Measurements from ENCODE around the gene PEAK1.
"Not testable (repeated sequence)": the region's sequence is repeated elsewhere in the genome, so short reads cannot be mapped to it uniquely, and the experiment has no call there.

The PEAK1 gene

DNA sequence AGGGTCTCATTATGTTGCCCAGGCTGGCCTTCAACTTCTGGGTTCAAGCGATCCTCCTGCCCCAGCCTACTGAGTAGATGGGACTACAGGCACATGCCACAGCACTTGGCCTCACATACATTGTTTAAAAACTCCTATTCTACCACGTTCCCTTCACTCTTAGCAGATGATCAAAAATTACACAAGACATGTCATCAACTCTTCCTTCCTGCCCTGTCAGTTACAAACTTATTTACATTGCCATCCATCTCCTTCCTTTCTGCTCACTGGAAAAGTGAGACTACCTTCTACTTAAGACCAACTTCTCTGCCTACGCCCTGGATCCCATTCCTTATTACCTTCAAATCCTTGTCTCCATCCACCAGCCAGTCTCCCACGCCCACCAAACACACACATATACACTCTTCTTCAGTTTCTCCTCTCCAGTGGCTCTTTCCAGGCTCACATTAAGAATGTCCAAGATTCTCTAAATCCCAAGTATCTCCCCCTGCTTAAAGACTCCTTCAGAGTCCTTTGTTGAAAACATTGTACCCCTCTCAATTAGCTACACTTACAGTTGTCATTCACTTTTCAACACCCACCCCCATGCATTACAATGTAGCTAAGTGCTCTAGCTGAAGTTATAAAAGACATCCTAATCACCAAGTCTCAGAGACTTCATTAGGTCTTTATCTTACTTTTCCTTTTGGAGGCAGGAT lies 4.3 kb downstream of the PEAK1 start:
- Mint-ChIP-seq H3K4me3 (no peak overlapping the region), H3K27ac (no peak overlapping the region), H3K9me3 (no peaks in the 10 kb centered on the region), H3K36me3 (ENCODE audit: low read depth) (peaks cover 4% of the 10 kb centered on the region), H3K4me1 (ENCODE audit: low read depth) (peaks cover 34% of the 10 kb centered on the region), H3K27me3 (no peaks in the 10 kb centered on the region)

DNA sequence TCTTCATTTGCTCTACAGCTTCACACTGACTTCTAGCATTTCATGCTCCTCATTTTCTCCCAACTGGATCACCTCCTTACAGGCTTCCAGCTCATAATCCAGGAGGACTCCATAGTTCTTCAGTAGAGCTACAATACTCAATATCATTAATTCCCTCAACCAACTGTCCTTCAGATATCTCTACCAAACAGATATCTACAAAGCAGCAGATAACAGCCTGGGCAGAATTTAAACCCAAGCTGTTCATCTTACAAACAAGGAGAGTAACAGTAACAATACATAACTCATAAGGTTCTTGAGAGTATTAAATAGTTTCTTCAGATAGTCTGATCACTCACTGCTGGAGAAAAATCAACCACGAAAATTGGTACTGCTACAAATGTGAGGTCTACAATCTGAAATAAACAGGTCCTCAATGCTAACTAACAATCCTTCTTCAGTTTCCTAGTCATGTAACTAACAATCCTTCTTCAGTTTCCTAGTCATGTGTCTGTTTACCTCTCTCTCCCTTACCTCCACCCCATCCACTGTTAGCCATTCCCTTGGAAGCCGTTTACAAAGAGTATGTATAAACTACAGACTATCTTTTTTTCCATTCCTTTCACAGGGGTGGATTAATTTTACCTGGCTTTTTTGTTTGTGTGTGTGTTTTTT lies 5.0 kb downstream of the PEAK1 start:
- H3K9me3 Mint-ChIP-seq = no peaks in the 10 kb centered on the region
- no peaks in the 10 kb centered on the region for H3K27me3 Mint-ChIP-seq
- no peak overlapping the region for H3K27ac Mint-ChIP-seq
- H3K36me3 Mint-ChIP-seq (ENCODE audit: low read depth) = peaks cover 4% of the 10 kb centered on the region
- H3K4me3 Mint-ChIP-seq = no peak overlapping the region
- H3K4me1 Mint-ChIP-seq (ENCODE audit: low read depth) = peaks cover 39% of the 10 kb centered on the region

DNA sequence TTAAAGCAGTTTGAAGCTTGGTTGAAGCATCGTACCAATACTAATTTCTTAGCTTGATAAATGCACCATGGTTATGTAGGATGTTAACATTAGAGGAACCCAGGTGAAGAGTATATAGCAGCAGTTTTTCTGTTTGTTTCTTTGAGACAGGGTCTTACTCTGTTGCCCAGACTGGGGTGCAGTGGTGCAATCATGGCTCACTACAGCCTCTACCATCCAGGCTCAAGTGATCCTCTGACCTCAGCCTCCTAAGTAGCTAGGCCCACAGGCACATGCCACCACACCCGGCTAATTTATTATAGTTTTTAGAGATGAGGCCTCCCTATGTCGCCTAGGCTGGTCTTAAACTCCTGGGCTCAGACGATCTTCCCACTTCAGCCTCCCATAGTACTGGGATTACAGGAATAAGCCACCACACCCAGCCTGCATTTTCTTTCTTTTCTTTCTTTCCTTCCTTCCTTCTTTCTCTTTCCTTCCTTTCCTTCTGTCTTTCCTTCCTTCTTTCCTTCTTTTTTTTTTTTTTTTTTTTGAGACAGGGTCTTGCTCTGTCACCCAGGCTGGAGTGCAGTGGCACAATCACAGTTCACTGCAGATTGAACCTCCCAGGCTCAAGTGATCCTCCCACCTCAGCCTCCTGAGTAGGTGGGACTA lies 6.1 kb downstream of the PEAK1 start:
- peaks cover 46% of the 10 kb centered on the region for H3K4me1 Mint-ChIP-seq (ENCODE audit: low read depth)
- H3K27ac Mint-ChIP-seq = no peak overlapping the region
- H3K9me3 Mint-ChIP-seq = no peaks in the 10 kb centered on the region
- H3K27me3 Mint-ChIP-seq = no peaks in the 10 kb centered on the region
- no peak overlapping the region for H3K4me3 Mint-ChIP-seq
- H3K36me3 Mint-ChIP-seq (ENCODE audit: low read depth) = peaks cover 3% of the 10 kb centered on the region

DNA sequence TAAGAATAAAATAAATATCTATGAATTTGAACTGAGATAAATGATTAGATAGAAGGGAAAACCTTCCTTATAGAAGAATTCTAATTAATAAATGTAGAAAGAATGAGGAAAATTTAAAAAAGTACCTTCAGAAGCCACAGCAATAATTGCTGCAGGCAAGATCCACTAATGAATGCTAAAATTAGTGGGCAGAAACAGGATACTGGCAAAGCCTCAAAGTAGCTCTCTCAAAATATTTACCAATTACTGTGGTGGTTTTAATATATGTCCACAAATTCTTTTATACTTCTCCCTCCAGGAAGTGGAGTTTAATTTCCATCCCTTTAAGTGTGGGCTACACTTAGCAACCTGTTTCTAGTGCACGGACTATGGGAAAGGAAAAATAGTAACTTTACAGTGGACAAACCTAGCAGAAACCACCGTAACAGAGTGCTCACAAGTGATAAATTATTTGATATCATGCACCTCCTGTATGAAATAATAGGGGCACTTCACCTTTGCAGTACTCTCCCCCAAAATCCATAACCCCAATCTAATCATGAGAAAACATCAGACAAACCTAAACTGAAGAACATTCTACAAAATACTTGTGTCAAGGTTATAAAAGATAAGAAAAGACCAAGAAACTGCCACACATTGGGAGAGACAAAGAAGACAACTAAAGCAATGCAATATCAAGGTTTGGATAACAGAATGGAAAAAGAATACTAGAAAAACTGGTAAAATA lies 6.8 kb downstream of the PEAK1 start:
- Mint-ChIP-seq H3K27me3 (no peaks in the 10 kb centered on the region), H3K27ac (no peak overlapping the region), H3K4me1 (ENCODE audit: low read depth) (peaks cover 40% of the 10 kb centered on the region), H3K4me3 (no peak overlapping the region), H3K9me3 (no peaks in the 10 kb centered on the region), H3K36me3 (ENCODE audit: low read depth) (peaks cover 3% of the 10 kb centered on the region)

DNA sequence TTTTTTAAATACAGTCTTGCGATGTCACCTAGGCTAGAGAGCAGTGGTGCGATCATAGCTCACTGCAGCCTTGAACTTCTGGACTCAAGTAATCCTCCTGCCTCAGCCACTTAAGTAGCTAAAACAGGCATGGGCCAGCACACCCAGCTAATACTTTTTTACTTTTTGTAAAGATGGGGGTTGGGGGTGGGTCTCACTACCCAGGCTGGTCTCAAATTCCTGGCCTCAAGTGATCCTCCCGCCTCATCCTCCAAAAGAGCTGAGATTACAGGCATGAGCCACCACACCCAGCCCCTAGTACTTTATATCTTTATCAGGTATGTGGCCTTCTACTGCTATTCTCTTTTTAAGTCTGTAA lies 8.3 kb downstream of the PEAK1 start:
- Mint-ChIP-seq H3K4me1 (ENCODE audit: low read depth) (peaks cover 37% of the 10 kb centered on the region), H3K36me3 (ENCODE audit: low read depth) (peaks cover 3% of the 10 kb centered on the region), H3K27me3 (no peaks in the 10 kb centered on the region), H3K9me3 (no peaks in the 10 kb centered on the region), H3K27ac (no peak overlapping the region), H3K4me3 (no peak overlapping the region)

DNA sequence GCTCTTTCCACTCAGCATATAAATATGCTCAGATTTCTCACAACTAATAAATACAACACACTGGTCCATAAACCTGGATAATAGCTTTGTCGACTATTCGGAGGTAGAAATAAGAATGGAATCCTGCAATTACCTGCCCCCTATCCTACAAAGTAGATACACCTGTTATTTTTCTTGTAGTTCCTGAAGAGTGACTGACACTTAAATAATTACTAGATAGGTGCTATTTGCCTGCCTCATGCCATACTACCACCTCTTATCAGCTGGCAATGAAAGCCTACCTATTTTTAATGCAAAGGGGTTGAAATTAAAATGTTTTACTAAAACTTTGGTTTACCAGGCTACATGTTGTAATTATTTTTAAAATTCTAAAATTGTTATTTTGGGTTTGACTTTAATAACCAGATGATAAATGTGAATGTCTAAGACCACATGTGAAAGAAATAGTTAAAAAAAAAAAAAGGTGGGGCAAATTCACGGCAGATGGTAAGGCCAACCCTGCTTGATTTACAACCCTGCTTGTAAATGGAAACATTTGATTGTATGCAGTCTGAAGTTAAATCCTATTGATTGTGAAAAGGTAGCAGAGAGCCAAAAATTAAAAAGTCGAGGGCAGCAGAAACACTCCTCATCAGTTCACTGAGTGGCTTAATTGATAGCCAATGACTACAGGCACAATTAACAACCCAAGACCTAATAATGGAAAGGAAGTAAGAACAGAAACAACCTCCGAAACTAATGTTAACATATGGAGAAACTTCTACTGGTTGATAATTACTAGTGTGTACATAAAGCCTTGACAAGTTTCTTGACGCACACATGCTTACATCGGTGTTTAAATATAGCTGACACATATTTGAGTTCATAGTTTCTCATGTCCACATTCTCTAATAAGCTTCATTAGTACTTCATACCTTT lies 8.9 kb downstream of the PEAK1 start:
- no peaks in the 10 kb centered on the region for H3K9me3 Mint-ChIP-seq
- no peaks in the 10 kb centered on the region for H3K27me3 Mint-ChIP-seq
- peaks cover 43% of the 10 kb centered on the region for H3K4me1 Mint-ChIP-seq (ENCODE audit: low read depth)
- H3K4me3 Mint-ChIP-seq = no peak overlapping the region
- peaks cover 3% of the 10 kb centered on the region for H3K36me3 Mint-ChIP-seq (ENCODE audit: low read depth)
- peak overlapping the region; percentile 32 for H3K27ac Mint-ChIP-seq

DNA sequence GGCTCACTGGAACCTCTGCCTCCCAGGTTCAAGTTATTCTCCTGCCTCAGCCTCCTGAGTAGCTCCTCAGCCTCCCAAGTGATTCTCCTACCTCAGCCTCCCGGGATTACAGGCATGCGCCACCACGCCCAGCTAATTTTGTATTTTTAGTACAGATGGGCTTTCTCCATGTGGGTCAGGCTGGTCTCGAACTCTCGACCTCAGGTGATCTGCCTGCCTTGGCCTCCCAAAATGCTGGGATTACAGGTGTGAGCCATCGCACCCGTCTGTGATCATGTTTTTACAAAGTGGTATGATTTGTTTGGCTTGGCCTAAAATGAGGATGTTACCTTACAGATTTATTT lies 9.8 kb downstream of the PEAK1 start:
- Mint-ChIP-seq H3K4me3 (peak overlapping the region; percentile 60), H3K4me1 (ENCODE audit: low read depth) (peaks cover 50% of the 10 kb centered on the region), H3K27ac (peak overlapping the region; percentile 75)
- not testable (repeated sequence) for H3K9me3 Mint-ChIP-seq; H3K36me3 Mint-ChIP-seq (ENCODE audit: low read depth); H3K27me3 Mint-ChIP-seq

DNA sequence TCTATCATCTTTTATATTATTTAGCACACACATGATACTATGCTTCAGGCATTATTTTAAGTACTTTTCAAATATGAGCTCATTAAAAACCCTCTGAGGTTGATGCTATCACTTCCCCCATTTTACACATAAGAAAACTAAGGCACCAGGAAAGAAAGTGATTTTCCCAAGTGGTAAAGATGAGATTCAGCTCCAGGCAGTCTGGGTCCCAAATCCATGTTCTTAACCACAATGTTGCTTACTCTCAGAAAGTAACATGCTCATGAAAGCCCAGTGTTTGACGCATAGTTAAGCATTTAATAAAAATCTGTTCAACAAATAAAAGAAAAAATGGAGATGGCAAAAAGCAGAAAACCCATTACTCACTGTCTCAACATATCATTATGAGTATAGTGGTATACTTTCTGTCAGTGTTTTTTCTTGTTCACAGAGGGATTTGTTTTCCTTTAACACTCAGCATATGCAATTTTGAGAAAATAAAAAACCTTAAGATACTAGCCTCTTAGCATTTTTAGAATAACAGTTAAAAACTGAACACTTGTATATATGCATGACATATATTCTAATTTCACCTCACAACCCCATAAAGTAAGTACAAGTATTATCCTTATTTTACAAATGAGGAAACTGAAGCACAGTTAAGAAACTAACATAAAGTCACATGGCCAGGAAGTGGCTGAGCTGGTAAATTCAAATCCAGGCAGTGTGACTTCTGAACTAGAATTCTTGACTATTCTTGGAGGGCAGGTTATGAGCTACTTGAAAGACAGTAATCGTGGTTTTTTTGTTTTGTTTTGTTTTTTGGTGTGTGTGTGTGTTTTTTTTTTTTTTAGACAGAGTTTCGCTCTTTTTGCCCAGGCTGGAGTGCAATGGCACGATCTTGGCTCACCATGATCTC lies 10.4 kb downstream of the PEAK1 start:
- Mint-ChIP-seq H3K4me1 (ENCODE audit: low read depth) (peaks cover 50% of the 10 kb centered on the region), H3K36me3 (ENCODE audit: low read depth) (peaks cover 3% of the 10 kb centered on the region), H3K27me3 (no peaks in the 10 kb centered on the region), H3K27ac (peak overlapping the region; percentile 75), H3K9me3 (no peaks in the 10 kb centered on the region), H3K4me3 (peak overlapping the region; percentile 60)

DNA sequence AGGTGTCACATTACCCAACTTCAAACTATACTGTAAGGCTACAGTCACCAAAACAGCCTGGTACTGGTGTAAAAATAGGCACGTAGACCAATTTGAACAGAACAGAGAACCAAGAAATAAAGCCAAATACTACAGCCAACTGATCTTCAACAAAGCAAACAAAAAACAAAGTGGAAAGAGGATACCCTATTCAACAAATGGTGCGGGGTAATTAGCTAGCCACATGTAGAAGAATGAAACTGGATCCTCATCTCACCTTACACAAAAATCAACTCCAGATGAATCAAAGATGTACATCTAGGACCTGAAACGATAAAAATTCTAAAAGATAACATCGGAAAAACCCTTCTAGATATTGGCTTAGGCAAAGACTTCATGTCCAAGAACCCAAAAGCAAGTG lies 13.1 kb downstream of the PEAK1 start:
- H3K27ac Mint-ChIP-seq = no peak overlapping the region
- H3K36me3 Mint-ChIP-seq (ENCODE audit: low read depth) = peaks cover 3% of the 10 kb centered on the region
- no peaks in the 10 kb centered on the region for H3K27me3 Mint-ChIP-seq
- no peak overlapping the region for H3K4me3 Mint-ChIP-seq
- no peaks in the 10 kb centered on the region for H3K9me3 Mint-ChIP-seq
- H3K4me1 Mint-ChIP-seq (ENCODE audit: low read depth) = peaks cover 68% of the 10 kb centered on the region

DNA sequence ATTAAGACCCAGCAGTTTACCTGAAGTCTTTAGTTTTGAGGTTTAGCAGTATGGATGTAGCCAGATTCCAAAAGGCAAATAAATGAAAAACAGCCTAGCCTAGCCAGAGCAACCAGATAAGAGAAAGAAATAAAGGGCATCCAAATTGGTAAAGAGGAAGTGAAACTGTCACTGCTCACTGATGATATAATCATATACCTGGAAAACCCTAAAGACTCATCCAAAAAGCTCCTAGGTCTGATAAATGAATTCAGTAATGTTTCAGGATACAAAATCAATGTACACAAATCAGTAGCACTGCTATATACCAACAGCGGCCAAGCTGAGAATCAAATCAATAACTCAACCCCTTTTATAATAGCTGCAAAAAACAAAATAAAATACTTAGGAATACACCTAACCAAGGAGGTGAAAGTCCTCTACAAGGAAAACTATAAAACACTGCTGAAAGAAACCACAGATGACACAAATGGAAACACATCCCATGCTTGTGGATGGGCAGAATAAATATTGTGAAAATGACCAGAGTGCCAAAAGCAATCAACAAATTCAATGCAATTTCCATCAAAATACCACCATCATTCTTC lies 13.6 kb downstream of the PEAK1 start:
- not testable (repeated sequence) for H3K27ac Mint-ChIP-seq; H3K36me3 Mint-ChIP-seq (ENCODE audit: low read depth); H3K4me3 Mint-ChIP-seq; H3K27me3 Mint-ChIP-seq; H3K9me3 Mint-ChIP-seq
- peaks cover 74% of the 10 kb centered on the region for H3K4me1 Mint-ChIP-seq (ENCODE audit: low read depth)

DNA sequence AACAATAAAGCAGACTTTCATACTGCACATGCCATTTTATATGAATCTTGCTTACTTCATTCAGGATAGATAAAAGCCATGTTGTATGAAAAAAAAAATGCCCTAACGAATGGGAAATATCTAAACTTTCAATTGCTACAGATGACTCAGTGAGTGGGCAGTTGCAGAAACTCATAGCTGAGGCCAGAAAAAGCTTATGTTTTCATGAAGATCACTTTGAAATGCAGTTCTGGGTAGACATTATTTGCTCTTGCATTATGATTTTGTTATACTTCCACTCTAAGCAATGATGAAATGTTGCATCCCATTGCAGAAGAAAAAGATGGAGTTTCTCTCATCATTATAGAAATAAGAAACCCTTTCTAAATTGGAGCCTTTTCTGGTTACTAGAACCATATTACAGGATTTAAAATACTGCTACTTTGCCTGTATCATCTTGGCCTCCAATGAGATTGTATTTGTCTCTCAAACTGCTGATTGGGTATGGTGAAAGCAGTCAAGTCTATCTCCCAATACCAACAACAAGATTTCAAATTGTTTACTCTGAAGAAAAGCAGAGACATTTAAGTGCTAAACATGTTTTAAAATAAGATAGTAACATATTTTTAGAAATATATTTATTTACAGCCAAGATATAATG lies 17.0 kb downstream of the PEAK1 start:
- Mint-ChIP-seq H3K27me3 (no peaks in the 10 kb centered on the region), H3K4me1 (ENCODE audit: low read depth) (peaks cover 52% of the 10 kb centered on the region), H3K27ac (peak overlapping the region; percentile 67), H3K9me3 (peaks cover 21% of the 10 kb centered on the region), H3K36me3 (ENCODE audit: low read depth) (peaks cover 32% of the 10 kb centered on the region), H3K4me3 (peak overlapping the region; percentile 45)

DNA sequence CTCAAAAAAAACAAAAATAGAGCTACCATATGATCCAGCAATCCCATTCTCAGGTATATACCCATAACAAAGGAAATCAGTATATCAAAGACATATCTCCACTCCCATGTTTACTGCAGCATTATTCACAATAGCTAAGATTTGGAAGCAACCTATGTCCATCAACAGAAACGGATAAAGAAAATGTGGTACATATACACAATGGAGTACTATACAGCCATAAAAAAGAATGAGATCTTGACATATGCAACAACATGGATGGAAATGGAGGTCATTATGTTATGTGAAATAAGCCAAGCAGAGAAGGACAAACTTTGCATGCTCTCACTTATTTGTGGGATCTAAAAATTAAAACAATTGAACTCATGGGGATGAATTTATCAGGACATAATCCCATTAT lies 19.6 kb downstream of the PEAK1 start:
- peaks cover 48% of the 10 kb centered on the region for H3K36me3 Mint-ChIP-seq (ENCODE audit: low read depth)

DNA sequence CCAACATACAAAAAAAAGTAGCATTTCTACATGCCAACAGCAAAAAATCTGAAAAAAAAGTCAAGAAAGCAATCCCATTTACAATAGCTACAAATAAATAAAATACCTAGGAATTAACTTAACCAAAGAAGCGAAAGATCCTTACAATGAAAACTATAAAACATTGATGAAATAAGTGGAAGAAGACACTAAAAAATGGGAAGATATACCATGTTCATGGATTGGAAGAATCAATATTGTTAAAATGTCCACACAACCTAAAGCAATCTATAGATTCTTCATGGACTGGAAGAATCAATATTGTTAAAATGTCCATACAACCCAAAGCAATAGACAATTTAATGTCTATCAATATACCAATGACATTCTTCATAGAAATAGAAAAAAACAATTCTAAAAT lies 21.0 kb downstream of the PEAK1 start:
- H3K4me1 Mint-ChIP-seq (ENCODE audit: low read depth) = peaks cover 31% of the 10 kb centered on the region
- peaks cover 51% of the 10 kb centered on the region for H3K36me3 Mint-ChIP-seq (ENCODE audit: low read depth)
- no peaks in the 10 kb centered on the region for H3K27me3 Mint-ChIP-seq
- peaks cover 36% of the 10 kb centered on the region for H3K9me3 Mint-ChIP-seq
- H3K27ac Mint-ChIP-seq = no peak overlapping the region
- H3K4me3 Mint-ChIP-seq = no peak overlapping the region

More for the DNA sequence above, 19.6 kb downstream of the PEAK1 start:
- Mint-ChIP-seq H3K9me3 (peaks cover 32% of the 10 kb centered on the region), H3K4me3 (no peak overlapping the region), H3K27me3 (no peaks in the 10 kb centered on the region), H3K27ac (no peak overlapping the region), H3K4me1 (ENCODE audit: low read depth) (peaks cover 32% of the 10 kb centered on the region)

Data from stimulated activated naive CD8-positive, alpha-beta T cell treated with anti-CD3 and anti-CD28 coated beads, Interleukin-15, Interleukin-2, amounts not matched to agents 100 ng/mL and 50 ng/mL, for 24 hours (primary cell).